HG03066 (cell line): ENCODE data around the gene RNASET2.
"Not testable (repeated sequence)": the region's sequence is repeated elsewhere in the genome, so short reads cannot be mapped to it uniquely, and the experiment has no call there.

Source experiments
- ATAC-seq: cut with Tn5 transposase; IDR thresholded peaks from one replicate; pipeline ENCODE4 v1.9.1; 2021; ENCODE audit warnings: low read depth; ENCODE audit not compliant: unreplicated experiment

RNASET2 gene

GRCh38 chr6:166905505-166906134 lies 50.7 kb downstream of the RNASET2 start:
- ATAC-seq = no peak

DNA sequence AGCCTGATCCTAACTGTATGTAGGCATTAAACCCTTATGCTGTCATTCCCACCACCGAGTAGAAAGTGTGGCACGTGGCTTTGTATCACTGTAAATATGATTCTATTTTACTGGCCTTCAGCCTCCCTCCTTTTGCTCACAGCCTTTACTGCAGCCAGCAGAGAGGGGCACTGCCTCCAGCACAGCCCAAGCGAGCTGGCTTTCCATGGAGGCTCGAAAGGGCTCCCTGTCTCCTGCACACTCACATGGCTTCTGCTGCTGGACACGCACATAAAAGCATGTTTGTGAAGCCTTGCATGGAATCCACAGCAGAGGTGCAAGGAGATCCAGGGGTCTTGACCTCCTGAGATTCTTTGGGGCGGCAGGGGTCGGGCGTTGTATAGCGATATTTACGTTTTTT lies 51.3 kb downstream of the RNASET2 start:
- ATAC-seq = no peak

DNA sequence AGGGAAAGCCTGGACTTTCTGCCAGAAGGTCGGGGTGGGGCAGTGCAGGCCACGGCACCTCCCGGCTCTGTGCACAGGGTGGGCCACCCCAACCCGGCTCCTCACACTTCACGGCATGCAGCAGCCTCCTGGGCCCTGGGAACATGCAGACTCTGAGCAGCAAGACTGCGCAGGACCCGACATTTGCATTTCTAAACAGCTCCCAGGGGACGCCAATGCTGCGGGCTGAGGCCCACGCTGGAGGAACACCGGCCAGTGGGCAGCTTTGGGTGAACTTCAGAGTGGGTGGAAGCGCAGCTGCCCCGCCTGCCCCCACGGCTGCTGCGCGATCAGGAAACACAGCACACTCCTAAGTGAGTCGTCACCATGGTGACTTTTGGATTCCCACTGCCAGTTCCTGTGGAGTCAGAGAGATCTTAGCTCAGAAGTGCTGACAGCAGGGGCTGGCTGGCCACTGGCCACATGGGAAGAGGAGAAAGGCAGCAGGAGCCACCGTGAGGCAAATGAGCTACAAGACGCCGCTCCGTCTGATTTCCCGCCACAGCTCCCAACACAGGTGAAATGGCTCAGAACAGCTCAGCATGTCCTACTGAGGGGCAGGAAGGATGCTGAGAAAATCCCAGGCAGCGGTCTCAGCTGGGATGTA lies 52.1 kb downstream of the RNASET2 start:
- no peak for ATAC-seq

DNA sequence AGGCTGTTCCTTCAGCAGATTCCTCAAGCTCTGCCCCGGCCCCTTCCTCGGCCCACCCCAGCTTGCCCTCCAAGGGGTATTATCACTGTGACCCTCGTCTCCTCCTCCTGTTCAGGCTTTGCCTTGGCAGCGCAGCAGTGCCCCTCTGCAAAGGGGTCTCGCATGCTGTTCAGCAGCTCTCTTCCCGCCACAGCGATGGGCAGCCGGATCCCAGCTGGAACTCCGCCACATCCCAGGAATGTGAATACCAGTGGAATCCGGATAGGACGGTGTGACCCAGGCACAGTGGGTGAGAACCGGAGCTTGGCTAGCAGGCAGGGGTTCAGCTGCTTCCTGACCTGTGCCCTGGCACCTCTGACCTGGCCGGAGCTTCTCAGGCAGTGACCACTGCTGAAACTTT lies 52.9 kb downstream of the RNASET2 start:
- no peak for ATAC-seq

- no peak for ATAC-seq
Observed at GRCh38 chr6:166903027-166903426, 53.3 kb downstream of the RNASET2 start.

DNA sequence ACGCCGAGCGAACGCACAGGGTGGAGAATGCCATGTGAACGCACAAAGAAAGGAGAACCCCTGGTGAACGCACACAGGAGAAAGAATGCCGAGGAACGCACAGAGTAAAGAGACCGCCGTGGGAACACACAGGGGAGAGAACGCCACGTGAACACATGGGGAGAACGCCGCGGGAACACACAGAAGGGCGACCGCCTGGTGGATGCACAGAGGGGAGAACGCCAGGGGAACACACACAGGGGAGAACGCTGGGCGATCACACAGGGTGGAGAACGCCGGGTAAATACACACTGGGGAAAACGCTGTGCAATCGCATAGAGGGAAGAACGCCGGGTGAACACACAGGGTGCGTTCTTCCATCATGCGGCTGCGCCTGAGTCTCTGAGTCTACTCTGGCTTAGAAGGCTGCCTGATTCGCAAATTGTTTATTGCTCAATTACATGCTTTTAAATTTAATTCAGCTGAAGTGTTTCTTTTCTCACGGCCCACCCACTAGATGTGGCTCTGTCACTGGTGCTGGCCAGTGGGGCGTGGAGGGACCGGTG lies 54.1 kb downstream of the RNASET2 start:
- no peak for ATAC-seq

DNA sequence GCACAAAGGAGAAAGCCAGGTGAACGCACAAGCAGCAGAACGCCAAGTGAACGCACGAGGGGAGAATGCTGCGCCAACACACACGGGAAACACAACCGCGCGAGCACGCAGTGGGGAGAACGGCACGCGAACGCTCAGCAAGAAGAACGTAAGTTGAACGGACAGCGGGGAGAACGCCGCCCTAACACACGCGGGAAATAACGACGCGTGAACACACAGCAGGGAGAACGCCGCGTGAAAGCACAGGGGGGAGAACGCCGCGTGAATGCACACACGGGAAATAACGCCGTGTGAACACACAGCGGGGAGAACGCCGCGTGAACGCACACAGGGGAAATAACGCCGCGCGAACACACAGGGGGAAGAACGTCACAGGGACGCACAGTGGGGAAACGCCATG lies 54.7 kb downstream of the RNASET2 start:
- ATAC-seq = no peak

DNA sequence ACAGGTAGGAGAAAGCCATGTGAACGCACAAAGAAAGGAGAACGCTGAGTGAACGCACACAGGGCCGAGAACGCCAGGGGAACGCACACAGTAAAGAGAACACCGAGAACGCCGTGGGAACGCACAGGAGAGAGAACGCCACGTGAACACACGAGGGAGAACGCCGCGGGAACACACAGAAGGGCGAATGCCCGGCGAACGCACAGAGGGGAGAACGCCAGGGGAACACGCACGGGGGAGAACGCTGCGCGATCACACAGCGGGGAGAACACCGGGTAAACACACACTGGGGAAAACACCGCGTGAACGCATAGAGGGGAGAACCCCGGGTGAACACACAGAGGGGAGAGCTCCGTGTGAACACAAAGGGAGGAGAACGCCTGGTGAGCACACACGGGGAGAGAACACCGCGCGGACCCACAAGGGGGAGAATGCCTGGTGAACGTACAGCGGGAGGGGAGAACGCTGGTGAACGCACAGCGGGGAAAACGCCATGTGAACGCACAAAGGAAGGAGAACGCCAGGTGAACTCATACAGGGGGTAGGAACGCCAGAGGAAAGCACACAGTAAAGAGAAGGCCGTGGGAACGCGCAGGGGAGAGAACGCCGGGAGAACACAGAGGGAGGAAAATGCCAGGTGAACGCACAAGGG lies 55.3 kb downstream of the RNASET2 start:
- no peak for ATAC-seq

GRCh38 chr6:166900130-166900708 lies 56.1 kb downstream of the RNASET2 start:
- no peak for ATAC-seq

DNA sequence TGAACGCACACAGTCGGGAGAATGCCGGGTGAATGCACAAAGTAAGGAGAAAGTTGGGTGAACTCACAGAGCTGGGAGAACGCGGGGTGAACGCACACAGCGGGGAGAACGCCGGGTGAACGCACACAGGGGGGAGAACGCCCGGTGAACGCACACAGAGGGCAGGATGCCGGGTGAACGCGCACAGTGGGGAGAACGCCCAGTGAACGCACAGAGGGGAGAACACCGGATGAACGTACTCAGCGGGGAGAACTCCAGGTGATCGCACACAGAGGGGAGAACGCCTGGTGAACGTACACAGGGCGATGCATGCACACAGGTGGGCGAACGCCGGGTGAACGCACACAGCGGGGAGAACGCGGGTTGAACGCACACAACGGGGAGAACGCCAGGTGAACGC lies 57.4 kb downstream of the RNASET2 start:
- ATAC-seq = no peak

DNA sequence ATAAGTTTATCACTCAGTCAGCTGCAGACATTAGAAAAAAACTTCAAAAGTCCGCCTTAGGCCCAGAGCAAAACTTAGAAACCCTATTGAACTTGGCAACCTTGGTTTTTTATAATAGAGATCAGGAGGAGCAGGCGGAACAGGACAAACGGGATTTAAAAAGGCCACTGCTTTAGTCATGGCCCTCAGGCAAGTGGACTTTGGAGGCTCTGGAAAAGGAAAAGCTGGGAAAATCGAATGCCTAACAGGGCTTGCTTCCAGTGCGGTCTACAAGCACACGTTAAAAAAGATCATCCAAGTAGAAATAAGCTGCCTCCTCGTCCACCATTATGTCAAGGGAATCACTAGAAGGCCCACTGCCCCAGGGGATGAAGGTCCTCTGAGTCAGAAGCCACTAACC lies 61.7 kb downstream of the RNASET2 start:
- ATAC-seq = not testable (repeated sequence)

DNA sequence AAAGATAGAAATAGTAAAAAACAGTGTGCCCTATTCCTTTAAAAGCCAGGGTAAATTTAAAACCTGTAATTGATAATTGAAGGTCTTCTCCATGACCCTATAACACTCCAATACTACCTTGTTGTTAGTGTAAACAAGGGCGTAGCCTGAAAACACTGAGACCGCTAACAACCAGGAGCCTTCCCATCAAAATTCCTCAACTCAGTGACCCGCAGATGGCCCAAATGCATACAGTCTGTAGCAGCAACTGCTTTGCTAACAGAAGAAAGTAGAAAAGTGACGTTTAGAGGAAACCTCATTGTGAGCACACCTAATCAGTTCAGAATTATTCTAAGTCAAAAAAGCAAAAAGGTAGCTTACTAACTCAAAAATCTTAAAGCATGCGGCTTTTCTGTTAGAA lies 63.9 kb downstream of the RNASET2 start:
- not testable (repeated sequence) for ATAC-seq

DNA sequence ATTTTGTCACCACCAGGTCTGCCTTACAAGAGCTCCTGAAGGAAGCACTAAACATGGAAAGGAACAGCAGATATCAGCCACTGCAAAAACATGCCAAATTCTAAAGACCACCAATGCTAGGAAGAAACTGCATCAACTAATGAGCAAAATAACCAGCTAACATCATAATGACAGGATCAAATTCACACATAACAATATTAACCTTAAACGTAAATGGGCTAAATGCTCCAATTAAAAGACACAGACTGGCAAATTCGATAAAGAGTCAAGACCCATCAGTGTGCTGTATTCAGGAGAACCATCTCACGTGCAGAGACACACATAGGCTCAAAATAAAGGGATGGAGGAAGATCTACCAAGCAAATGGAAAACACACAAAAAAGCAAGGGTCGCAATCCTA lies 69.6 kb downstream of the RNASET2 start:
- ATAC-seq = not testable (repeated sequence)

- not testable (repeated sequence) for ATAC-seq
Observed at GRCh38 chr6:166884958-166885357, 71.4 kb downstream of the RNASET2 start.

GRCh38 chr6:166879594-166879993 lies 76.8 kb downstream of the RNASET2 start:
- ATAC-seq = no peak
